Measurements from ENCODE around the gene HPSE. TPM values are rescaled to one million over a fixed set of nuclear protein-coding genes. Genes with fewer than 3 reads are reported as not detected.
A peak's percentile ranks its signal among the peaks of the same experiment; 100 is the strongest.

Gene HPSE
- total and polyA plus RNA-seq, 2 of the 8 experiments (the other 6 are each of a cell fraction or from before 2014, with no cell fraction given) = 1.5 to 5.0 TPM

DNA sequence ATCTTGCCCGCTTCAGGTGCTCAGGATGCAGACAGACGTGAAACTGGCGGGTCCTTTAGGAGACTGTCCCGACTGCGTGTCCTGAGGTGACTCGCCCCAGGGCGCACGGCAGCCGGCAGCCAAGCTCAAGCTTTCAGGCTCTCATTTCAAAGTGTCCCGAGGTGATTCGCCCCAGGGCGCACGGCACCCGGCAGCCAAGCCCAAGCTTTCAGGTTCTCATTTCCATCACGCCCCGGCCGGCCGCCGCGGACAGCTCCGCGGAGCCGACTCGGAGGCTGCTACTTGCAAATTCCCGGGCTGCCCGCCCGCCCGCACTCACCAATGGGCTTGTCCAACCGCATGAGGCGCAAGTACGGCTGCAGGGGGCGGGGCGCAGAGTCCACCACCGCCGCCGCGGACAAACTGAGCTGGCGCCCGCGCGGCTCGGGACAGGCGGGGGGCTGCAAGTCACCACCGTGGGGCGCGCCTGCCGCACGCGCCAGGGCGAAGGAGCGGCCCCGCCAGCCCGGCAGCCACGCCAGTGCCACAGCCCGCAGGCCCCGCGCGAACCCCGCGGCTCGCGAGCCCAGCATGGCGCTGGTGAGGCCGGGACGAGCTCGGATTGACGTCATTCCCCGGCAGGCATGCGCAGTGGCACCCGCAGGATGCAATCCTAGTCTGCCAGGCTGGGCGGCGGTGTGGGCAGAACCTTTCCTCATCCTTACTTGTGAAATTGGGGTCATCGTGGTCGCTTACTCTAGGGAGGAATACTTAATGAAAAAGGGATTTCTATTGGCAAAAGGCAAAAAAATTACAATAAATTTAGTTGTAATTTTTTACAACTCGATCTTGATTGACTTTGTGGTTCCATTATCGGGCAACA, 50.2 kb downstream of the HPSE start, which contains the start of gene COQ2 (continued):
- TF ChIP-seq KDM1A (IDR thresholded peaks at IDR 0.05; ENCODE audit: borderline replicate concordance, low read length) (no peak), GABPA (IDR thresholded peaks at IDR 0.05; ENCODE audit: borderline replicate concordance, insufficient read depth, low read length) (no peak), RAD21 (IDR thresholded peaks at IDR 0.05 in 1 of 2, conservative IDR thresholded peaks at IDR 0.05 in 1 of 2; ENCODE audit: low read depth in 2 of 2, low read length in 2 of 2) (peak in 1 of 2 experiments; percentile 8; a peak in 2 of 4 replicates), TAF7 (optimal IDR thresholded peaks at IDR 0.05; ENCODE audit: borderline replicate concordance, low read depth, low read length) (no peak), NRF1 (IDR thresholded peaks at IDR 0.05; ENCODE audit: low read depth, low read length) (peak; percentile 82), RXRA (IDR thresholded peaks at IDR 0.05; ENCODE audit: insufficient read depth, low read depth, low read length) (no peak), RFX5 (IDR thresholded peaks at IDR 0.05; ENCODE audit: borderline replicate concordance, low read depth, low read length) (no peak), KDM5A (IDR thresholded peaks at IDR 0.05; ENCODE audit: low read length) (no peak), BCL11A (IDR thresholded peaks at IDR 0.05; ENCODE audit: low read depth in 2 of 2, low read length in 2 of 2) (no peak), EGR1 (IDR thresholded peaks at IDR 0.05; ENCODE audit: borderline replicate concordance, low read depth, low read length) (no peak), CBX8 (IDR thresholded peaks at IDR 0.05; ENCODE audit: borderline replicate concordance, low read depth, low read length) (no peak), CHD1 (IDR thresholded peaks at IDR 0.05; ENCODE audit: low read depth, low read length) (0 out of 2 replicates have a peak, but pooled peaks have one; percentile 33), JUND (IDR thresholded peaks at IDR 0.05; ENCODE audit: low read length) (peak; percentile 77), SP2 (IDR thresholded peaks at IDR 0.05; ENCODE audit: low read length) (no peak), BRCA1 (IDR thresholded peaks at IDR 0.05; ENCODE audit: low read depth, low read length) (peak; percentile 59), PHF8 (conservative IDR thresholded peaks at IDR 0.05; ENCODE audit: low read depth, low read length) (peak; percentile 96), TCF12 (IDR thresholded peaks at IDR 0.05; ENCODE audit: low read depth, low read length) (0 out of 2 replicates have a peak, but pooled peaks have one; percentile 3), MAFK (IDR thresholded peaks at IDR 0.05; ENCODE audit: low read depth, low read length) (no peak)
- TF ChIP-seq, protein P1, sequence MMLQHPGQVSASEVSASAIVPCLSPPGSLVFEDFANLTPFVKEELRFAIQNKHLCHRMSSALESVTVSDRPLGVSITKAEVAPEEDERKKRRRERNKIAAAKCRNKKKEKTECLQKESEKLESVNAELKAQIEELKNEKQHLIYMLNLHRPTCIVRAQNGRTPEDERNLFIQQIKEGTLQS (IDR thresholded peaks at IDR 0.05; ENCODE audit: insufficient read depth, low read depth, low read length) = no peak
- TF ChIP-seq, protein P2, sequence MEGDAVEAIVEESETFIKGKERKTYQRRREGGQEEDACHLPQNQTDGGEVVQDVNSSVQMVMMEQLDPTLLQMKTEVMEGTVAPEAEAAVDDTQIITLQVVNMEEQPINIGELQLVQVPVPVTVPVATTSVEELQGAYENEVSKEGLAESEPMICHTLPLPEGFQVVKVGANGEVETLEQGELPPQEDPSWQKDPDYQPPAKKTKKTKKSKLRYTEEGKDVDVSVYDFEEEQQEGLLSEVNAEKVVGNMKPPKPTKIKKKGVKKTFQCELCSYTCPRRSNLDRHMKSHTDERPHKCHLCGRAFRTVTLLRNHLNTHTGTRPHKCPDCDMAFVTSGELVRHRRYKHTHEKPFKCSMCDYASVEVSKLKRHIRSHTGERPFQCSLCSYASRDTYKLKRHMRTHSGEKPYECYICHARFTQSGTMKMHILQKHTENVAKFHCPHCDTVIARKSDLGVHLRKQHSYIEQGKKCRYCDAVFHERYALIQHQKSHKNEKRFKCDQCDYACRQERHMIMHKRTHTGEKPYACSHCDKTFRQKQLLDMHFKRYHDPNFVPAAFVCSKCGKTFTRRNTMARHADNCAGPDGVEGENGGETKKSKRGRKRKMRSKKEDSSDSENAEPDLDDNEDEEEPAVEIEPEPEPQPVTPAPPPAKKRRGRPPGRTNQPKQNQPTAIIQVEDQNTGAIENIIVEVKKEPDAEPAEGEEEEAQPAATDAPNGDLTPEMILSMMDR (IDR thresholded peaks at IDR 0.05; ENCODE audit: control extremely low read depth in 1 of 3, insufficient read depth in 1 of 3, low read depth in 1 of 3, low read length in 3 of 3) = peak in 2 of 3 experiments; percentile 16 to 21; a peak in 2 of 4 replicates
